Measurements from ENCODE around the gene TLR9.

DNA sequence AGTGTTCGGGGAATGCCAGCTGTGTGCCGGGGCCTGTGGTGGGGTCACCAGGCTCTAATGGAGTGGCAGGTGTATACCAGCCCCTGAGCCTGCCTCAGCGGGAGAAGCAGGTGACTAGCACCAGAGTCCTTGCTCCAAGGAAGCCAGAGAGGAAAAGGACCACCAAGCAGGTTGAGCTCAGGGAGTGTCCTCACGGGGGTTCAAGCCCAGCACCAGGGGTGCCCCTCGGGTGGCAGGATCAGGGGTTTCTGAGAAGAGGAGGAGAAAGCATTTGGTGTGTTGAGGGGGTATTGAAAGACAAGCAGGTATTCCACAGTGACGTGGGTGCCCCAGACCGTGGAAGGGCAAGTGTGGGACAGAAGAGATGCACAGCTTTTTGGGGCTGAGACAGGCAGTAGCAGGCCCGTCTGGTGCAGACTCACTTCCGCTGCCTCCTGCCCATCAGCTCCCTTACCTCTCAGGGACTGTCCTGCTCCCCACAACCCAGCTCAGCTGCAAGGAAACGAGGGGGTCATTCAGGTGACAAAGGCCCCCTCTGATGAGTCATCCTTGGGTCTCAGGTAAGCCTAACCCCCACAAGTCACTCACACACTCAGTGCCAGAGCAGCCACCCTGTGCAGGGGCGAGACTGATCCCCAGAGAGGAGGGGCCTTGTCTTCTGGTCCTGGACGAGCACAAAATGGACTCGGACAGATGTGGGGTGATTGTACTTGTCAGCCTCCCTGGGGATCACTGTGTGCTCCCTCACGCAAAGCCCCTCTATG lies 49.8 kb downstream of the TLR9 start:
- TF ChIP-seq CTCF (IDR thresholded peaks at IDR 0.05) (no peak), POLR2A (IDR thresholded peaks at IDR 0.05) (no peak)
